HG02623 (cell line): ENCODE results near the gene CDH23.

Source experiments
- ATAC-seq: cut with Tn5 transposase; IDR thresholded peaks from one replicate; pipeline ENCODE4 v1.9.1; 2021; ENCODE audit warnings: moderate library complexity; ENCODE audit not compliant: unreplicated experiment

Gene CDH23

DNA sequence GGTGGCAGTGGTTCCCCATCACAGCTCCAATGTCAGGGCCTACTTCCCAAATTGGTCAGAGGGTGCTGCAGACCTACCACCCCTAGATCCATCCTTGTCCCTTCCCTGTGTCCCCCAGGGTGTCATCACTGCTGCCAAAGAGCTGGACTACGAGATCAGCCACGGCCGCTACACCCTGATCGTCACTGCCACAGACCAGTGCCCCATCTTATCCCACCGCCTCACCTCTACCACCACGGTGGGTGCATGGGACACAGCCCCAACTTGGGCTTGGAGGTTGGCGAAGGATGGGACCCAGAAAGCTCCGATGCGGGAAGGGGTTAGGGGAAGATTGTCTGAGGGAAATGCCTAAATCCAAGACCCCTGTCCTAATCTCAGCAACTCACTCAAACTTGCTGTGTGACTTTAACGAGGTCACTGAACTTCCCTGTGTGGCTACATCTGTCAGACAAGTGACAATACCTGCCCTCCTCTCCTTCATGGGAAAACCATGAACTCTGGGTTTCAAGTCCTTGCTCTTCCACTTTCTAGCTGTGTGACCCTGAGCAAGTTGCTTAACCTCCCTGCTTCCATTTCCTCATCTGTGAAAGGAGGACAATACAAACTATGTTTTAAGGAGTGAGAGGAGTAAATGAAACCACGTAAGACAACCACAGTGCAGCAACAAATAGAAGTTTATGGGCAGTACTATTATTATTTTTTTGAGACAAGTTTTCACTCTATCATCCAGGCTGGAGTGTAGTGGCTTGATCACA, 381.5 kb downstream of the CDH23 start:
- ATAC-seq: no peak

- no peak for ATAC-seq
Measured at GRCh38 chr10:71779641-71780040, 382.9 kb downstream of the CDH23 start.

DNA sequence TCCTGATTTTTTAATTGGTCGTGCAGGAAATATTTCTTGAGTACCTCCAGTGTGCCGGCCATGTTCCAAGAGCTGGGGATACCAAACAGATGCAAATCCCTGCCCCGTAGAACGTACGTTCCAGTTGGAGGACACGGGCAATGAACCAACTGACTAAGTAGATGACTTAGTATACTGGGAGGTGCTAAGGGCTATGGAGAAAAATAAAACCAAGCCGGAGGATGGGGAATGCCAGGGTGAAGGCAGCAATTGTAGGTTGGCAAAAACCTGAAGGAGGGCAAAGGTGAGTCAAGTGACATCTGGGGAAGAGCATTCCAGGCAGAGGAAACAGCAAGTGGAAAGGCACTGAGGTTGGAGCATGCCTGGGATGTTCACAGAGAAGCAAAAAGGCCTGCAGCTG, 383.4 kb downstream of the CDH23 start:
- no peak for ATAC-seq

- ATAC-seq: no peak
Measured at GRCh38 chr10:71780719-71781118, 384.0 kb downstream of the CDH23 start.

DNA sequence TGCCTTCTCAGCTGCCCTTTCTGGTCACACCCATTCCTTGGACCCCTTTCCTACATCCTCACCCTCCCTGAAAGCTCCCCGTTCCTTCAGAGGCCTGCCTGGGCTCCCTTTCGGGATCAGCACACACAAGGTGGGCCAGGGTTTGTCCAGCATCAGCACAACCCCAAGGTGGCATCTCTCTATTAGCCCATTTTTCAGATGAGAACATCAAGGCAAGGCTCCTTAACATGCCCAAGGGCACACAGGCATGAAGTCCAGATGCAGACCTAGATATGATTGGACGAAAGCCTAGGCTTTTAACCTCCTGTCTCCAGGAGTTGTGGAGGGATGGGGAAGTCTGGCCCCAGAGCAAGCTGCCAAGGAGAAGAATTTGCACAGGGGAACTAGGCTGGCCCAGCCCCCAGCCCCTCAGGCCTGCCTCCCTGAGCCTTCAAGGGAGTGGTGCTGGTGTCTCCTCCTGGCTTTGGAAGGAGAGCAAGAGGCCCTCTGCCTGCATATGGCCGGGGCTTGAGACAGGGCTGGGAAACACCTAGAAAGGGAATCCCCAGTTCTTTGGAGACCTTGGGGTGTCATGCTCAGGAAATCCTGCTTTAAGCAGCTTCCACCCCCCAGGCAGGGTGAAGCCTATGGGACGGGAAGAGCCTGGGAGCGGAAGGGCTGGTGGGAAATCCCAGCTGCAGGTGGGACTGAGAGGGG, 385.6 kb downstream of the CDH23 start:
- ATAC-seq: no peak

DNA sequence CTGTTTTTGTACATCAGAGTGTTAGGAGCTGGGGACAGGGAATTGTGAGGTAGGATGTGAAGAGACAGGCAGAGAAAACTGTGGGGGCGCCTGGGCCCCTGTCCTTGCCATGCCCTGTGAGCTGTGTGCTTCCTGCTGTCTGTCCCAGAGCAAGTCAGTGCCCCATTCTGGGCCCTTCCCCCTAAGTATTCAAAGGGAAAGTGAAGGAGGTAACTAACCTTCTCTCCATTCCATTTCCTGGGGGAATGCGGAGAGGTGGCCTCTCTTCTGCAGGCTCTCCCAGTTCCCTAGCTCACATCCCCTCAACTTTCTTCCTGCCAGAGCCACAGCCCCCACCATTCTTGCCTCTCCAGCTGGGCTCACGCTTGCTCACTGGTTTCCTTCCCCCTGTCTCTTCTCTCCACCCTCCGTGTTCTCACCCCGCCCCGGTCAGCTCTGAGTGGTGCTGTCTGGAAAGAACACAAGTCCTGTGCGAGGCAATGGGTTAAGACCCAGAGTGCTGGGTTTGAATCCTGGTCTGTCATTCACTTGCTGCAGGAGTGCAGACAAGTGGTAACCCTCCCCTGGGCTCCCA, 386.3 kb downstream of the CDH23 start:
- no peak for ATAC-seq

- no peak for ATAC-seq
Measured at GRCh38 chr10:71783917-71784678, 387.4 kb downstream of the CDH23 start.

DNA sequence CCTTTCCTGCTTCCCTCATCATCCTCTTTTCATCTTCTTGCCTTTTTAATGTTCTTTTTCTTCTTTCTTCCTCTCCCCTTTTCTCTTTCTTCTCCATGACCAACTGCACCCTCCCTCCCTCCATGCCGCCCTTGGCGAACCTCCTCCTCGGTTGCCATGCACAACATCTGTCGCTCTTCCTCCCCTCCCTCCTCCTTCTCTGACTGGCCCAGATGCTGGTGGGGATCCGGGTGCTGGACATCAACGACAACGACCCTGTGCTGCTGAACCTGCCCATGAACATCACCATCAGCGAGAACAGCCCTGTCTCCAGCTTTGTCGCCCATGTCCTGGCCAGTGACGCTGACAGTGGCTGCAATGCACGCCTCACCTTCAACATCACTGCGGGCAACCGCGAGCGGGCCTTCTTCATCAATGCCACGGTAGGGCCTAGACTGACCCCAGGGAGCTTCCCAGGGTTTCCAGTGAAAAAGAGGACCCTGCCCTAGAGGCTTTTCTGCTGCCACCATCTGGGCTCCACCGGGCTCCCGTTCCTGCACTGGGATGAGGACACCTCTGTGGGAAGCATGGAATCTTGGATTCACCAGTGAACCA, 388.1 kb downstream of the CDH23 start:
- no peak for ATAC-seq

DNA sequence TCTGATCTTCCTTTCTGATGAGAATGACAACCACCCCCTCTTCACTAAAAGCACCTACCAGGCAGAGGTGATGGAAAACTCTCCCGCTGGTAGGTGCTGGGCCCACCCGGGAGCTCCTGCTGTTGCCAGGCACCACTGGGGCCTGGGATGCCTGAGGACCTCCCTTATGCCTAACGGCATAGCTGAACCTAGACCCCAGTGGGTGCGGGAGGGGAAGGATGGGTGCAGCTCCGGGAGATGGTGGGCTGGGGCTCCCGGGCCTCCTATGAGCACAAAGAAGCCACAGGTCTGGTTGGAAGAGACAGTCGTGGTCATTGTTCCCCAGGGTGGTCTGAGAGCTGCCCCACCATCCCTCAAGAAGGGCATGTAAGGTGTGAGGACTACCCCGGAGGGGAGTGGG, 392.2 kb downstream of the CDH23 start:
- ATAC-seq: no peak

- ATAC-seq: no peak
Measured at GRCh38 chr10:71789871-71790270, 393.2 kb downstream of the CDH23 start.

- ATAC-seq: no peak
Measured at GRCh38 chr10:71790749-71791440, 394.2 kb downstream of the CDH23 start.

- ATAC-seq: no peak
Measured at GRCh38 chr10:71795248-71795647, 398.5 kb downstream of the CDH23 start.

DNA sequence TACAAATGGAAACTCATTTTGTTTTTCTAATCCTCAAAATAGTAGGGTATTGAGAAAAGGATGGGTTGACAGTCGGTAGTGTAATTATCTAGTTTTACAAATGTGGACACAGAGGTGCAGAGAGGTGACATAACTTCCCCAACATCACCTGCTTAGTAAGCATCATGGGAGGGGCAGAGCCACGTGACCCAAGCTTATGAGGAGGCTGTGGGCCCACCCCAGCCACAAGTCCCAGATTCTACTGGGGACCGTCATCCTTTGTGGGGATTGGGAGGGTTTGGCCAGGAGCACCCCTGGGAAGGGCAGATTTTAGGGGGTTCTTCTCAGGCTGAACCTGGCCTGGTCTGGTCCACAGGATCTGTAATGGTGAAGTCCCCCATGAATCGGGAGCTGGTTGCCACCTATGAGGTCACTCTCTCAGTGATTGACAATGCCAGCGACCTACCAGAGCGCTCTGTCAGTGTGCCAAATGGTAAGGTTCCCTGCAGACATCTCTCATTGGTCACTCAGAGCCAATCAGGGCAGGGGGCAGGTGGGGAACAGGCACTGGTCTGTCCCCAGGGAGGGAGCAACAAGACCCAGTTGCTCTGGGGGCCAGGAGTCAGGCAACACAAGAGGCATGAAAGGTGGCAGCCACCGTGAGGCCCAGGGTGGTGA, 400.2 kb downstream of the CDH23 start:
- ATAC-seq: no peak

GRCh38 chr10:71797533-71798307, 401.0 kb downstream of the CDH23 start:
- no peak for ATAC-seq

- ATAC-seq: no peak
Measured at GRCh38 chr10:71798308-71798624, 401.5 kb downstream of the CDH23 start.

DNA sequence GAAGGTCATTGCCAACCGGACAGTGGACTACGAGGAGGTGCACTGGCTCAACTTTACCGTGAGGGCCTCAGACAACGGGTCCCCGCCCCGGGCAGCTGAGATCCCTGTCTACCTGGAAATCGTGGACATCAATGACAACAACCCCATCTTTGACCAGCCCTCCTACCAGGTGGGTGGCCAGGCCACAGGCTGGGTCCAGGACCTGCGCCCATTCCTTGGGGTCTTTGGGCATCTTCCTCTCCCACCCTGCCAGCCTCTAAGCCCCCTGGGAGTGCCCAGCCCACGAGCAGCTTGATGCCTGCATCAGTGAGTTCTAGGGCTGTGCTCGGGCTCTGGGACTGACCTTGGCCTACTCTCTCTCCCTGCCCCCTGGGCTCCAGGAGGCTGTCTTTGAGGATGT, 402.4 kb downstream of the CDH23 start:
- ATAC-seq: no peak

DNA sequence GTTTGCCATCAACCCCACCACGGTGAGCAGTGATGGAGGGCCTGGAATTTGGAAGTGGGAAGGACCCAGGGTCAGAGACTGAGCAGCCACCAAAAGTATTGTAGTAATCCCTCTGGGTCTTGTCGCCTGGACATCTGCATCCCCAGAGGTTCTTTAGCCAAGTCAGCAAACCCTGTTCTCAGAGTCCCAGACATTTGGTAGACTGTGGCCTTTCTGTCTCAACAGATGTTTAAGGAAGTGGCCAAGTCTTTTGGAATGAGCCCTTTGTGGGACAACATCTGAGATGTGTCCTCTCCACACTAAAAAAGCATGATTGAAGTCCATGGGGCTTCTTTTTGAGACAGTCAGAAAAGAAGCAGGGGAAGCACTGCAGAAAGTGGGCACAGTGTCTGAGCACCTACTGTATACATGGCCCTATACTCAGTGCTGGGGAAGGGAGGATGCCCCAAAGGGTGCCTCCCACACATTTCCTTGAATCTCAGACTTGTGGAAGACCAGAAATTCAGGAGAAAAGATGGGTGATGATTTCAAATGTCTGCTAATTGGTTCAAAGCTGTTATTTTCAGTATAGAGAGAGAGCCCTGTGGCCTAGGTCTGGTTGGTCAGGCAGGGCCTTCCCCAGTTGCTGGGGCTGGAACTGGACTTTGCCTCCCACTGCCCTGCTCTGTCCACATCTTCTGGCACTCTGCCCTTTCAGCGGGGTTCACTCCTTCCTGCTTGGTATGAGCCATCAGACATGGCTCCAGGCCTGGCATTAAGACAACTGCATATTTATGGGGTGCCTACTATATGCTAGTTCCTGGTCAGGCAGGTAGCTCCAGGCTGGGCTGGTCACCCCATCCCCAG, 403.1 kb downstream of the CDH23 start:
- ATAC-seq: no peak

GRCh38 chr10:71801361-71801760, 404.6 kb downstream of the CDH23 start:
- peak; percentile 79 for ATAC-seq

GRCh38 chr10:71802235-71802634, 405.5 kb downstream of the CDH23 start:
- ATAC-seq: no peak
